IMR-90 (cell line): ENCODE data around the gene NRIP2. TPM values are rescaled to one million over a fixed set of nuclear protein-coding genes. Genes with fewer than 3 reads are reported as not detected.

Experiments
- ATAC-seq: fragments of 200-7000 bp; cut with Tn5 transposase; 2 replicates; pipeline ENCODE4 v1.9.1; 2020; ENCODE audit warnings: low read depth, mild to moderate bottlenecking, moderate library complexity
- BruUV-seq: library from RNA; stranded (reverse); fragments of 400-500 nt; replicated peaks from 2 replicates; lab custom pipeline; 2021; lab: Mats Ljungman, UMichigan
- CTCF ChIA-PET: fragments of 300-600 bp; formaldehyde crosslinking; extraction: SDS; loops from one replicate; lab custom pipeline; 2021; ENCODE audit warnings: antibody characterized with exemption; lab: Yijun Ruan, JAX
- POLR2A ChIA-PET: fragments of 300-600 bp; sonication (Branson Sonifier 250); formaldehyde crosslinking; loops from one replicate; lab custom pipeline; 2022; ENCODE audit warnings: antibody characterized with exemption; ENCODE audit not compliant: unreplicated experiment; lab: Charles Lee
- DNase-seq: peaks from one replicate; pipeline ENCODE4 v3.0.0; 2013
- H2AFZ ChIP-seq: replicated peaks from 2 replicates; pipeline ENCODE3; 2013; ENCODE audit warnings: low read length, mild to moderate bottlenecking; ENCODE audit not compliant: poor library complexity
- H2AK5ac ChIP-seq: 2 replicates; pipeline ENCODE4 v1.6.1; 2013; ENCODE audit warnings: low read depth, low read length, inconsistent platforms
- H2AK9ac ChIP-seq: replicated peaks from 2 replicates; pipeline ENCODE3; 2013; ENCODE audit warnings: mild to moderate bottlenecking, low read depth, low read length, moderate library complexity; ENCODE audit not compliant: poor library complexity
- H2BK120ac ChIP-seq: 2 replicates; pipeline ENCODE4 v1.6.1; 2013; ENCODE audit warnings: low read depth, low read length, inconsistent platforms
- H2BK15ac ChIP-seq: 3 replicates; pipeline ENCODE4 v1.6.1; 2013; ENCODE audit warnings: low read depth, low read length, inconsistent platforms
- H2BK20ac ChIP-seq: 2 replicates; pipeline ENCODE4 v1.6.1; 2013; ENCODE audit warnings: low read depth, mild to moderate bottlenecking, inconsistent platforms, low read length, moderate library complexity
- H2BK5ac ChIP-seq: 2 replicates; pipeline ENCODE4 v1.6.1; 2013; ENCODE audit warnings: mild to moderate bottlenecking, low read depth, low read length, inconsistent platforms; ENCODE audit not compliant: poor library complexity, severe bottlenecking
- H3K14ac ChIP-seq: replicated peaks from 2 replicates; pipeline ENCODE4 v1.6.1; 2013; ENCODE audit warnings: low read depth, low read length, inconsistent platforms
- H3K18ac ChIP-seq: 2 replicates; pipeline ENCODE4 v1.6.1; 2013; ENCODE audit warnings: low read depth, low read length, control low read depth
- H3K23ac ChIP-seq: 2 replicates; pipeline ENCODE4 v1.6.1; 2013; ENCODE audit warnings: low read depth, low read length, inconsistent platforms
- H3K27ac ChIP-seq: 2 replicates; pipeline ENCODE4 v1.5.1; 2013; ENCODE audit warnings: mild to moderate bottlenecking, control low read depth, low read length; ENCODE audit not compliant: insufficient read depth
- H3K27me3 ChIP-seq: 2 replicates; pipeline ENCODE4 v1.6.1; 2013; ENCODE audit warnings: low read length; ENCODE audit not compliant: control insufficient read depth, insufficient read depth
- H3K36me3 ChIP-seq: 2 replicates; pipeline ENCODE4 v1.6.1; 2013; ENCODE audit warnings: low read length, mixed read lengths; ENCODE audit not compliant: control insufficient read depth, insufficient read depth
- H3K4ac ChIP-seq: 2 replicates; pipeline ENCODE4 v1.6.1; 2013; ENCODE audit warnings: low read depth, low read length, inconsistent platforms
- H3K4me1 ChIP-seq: 2 replicates; pipeline ENCODE4 v1.6.1; 2013; ENCODE audit warnings: low read length, mixed read lengths; ENCODE audit not compliant: control insufficient read depth, insufficient read depth
- H3K4me2 ChIP-seq: 2 replicates; pipeline ENCODE4 v1.6.1; 2013; ENCODE audit warnings: low read depth, mild to moderate bottlenecking, control low read depth, low read length, moderate library complexity
- H3K4me3 ChIP-seq: 2 replicates; pipeline ENCODE4 v1.5.1; 2013; ENCODE audit warnings: low read depth, mild to moderate bottlenecking, control low read depth, low read length, moderate library complexity; ENCODE audit not compliant: insufficient read depth
- H3K56ac ChIP-seq: 2 replicates; pipeline ENCODE4 v1.6.1; 2013; ENCODE audit warnings: low read length, inconsistent platforms; ENCODE audit not compliant: insufficient read depth; ENCODE audit errors: extremely low read depth
- H3K79me1 ChIP-seq, 2 experiments: 2 replicates each; pipeline ENCODE4 v1.6.1; 2013; ENCODE audit warnings: low read length in 2 of 2, inconsistent platforms in 1 of 2, low read depth in 1 of 2
- H3K9ac ChIP-seq: 2 replicates; pipeline ENCODE4 v1.6.1; 2013; ENCODE audit warnings: low read depth, low read length, control low read depth
- H3K9me1 ChIP-seq: 2 replicates; pipeline ENCODE4 v1.6.1; 2013; ENCODE audit warnings: low read length, inconsistent platforms; ENCODE audit not compliant: insufficient read depth
- H3K9me3 ChIP-seq: 2 replicates; pipeline ENCODE4 v1.6.1; 2013; ENCODE audit warnings: low read length; ENCODE audit not compliant: control insufficient read depth, insufficient read depth
- H4K20me1 ChIP-seq: 2 replicates; pipeline ENCODE4 v1.6.1; 2013; ENCODE audit warnings: low read length, inconsistent platforms; ENCODE audit not compliant: insufficient read depth
- H4K5ac ChIP-seq: 2 replicates; pipeline ENCODE4 v1.6.1; 2013; ENCODE audit warnings: mild to moderate bottlenecking, low read depth, low read length, control low read depth
- H4K8ac ChIP-seq, 2 experiments: 2 replicates each; pipeline ENCODE4 v1.6.1; 2013; ENCODE audit warnings: low read depth in 2 of 2, low read length in 2 of 2, control low read depth in 1 of 2, inconsistent platforms in 1 of 2
- H4K91ac ChIP-seq: 2 replicates; pipeline ENCODE4 v1.6.1; 2013; ENCODE audit warnings: low read depth, low read length, inconsistent platforms; ENCODE audit not compliant: insufficient read depth
- BHLHE40 ChIP-seq: fragments of 150-350 bp; IDR thresholded peaks from 2 replicates; pipeline ENCODE4 v1.6.1; 2016; ENCODE audit warnings: mild to moderate bottlenecking, low read depth, low read length
- CEBPB ChIP-seq: IDR thresholded peaks from 2 replicates; pipeline ENCODE4 v1.6.1; 2012; ENCODE audit warnings: low read depth, low read length, improper control_type of control experiment
- CHD1 ChIP-seq: IDR thresholded peaks from 2 replicates; pipeline ENCODE4 v1.6.1; 2012; ENCODE audit warnings: low read depth, low read length, improper control_type of control experiment
- MAFK ChIP-seq: IDR thresholded peaks from 2 replicates; pipeline ENCODE4 v1.6.1; 2012; ENCODE audit warnings: low read depth, low read length, improper control_type of control experiment
- MAZ ChIP-seq: IDR thresholded peaks from 2 replicates; pipeline ENCODE4 v1.6.1; 2012; ENCODE audit warnings: low read depth, mild to moderate bottlenecking, low read length, improper control_type of control experiment, moderate library complexity, borderline replicate concordance
- MXI1 ChIP-seq: IDR thresholded peaks from 2 replicates; pipeline ENCODE4 v1.6.1; 2012; ENCODE audit warnings: low read depth, mild to moderate bottlenecking, low read length, moderate library complexity, borderline replicate concordance
- NFE2L2 ChIP-seq: fragments of 150-350 bp; IDR thresholded peaks from 2 replicates; pipeline ENCODE4 v1.6.1; 2016; ENCODE audit warnings: low read depth, mild to moderate bottlenecking, low read length
- POLR2A ChIP-seq: IDR thresholded peaks from 2 replicates; pipeline ENCODE4 v1.6.1; 2012; ENCODE audit warnings: mild to moderate bottlenecking, low read depth, low read length
- RAD21 ChIP-seq: IDR thresholded peaks from 2 replicates; pipeline ENCODE4 v1.6.1; 2012; ENCODE audit warnings: low read length, improper control_type of control experiment
- RCOR1 ChIP-seq: IDR thresholded peaks from 2 replicates; pipeline ENCODE4 v1.6.1; 2012; ENCODE audit warnings: mild to moderate bottlenecking, low read length, improper control_type of control experiment; ENCODE audit not compliant: insufficient replicate concordance
- SMC3 ChIP-seq: fragments of 150-350 bp; IDR thresholded peaks from 2 replicates; pipeline ENCODE4 v1.6.1; 2016; ENCODE audit warnings: low read depth, mild to moderate bottlenecking, antibody characterized with exemption, low read length, moderate library complexity
- WGBS, 2 experiments: methylation state at CpG; one replicate each; pipeline versions ENCODE4 v1.1.5 to v1.1.7; 2013; ENCODE audit warnings: missing lambda C conversion rate in 2 of 2; ENCODE audit not compliant: insufficient read length in 1 of 2; ENCODE audit errors: extremely low coverage in 2 of 2; 5-methylcytosine and 5-hydroxymethylcytosine counted together
- dilution Hi-C: fragments of 300-500 bp; cut with HindIII; formaldehyde crosslinking; loops from one replicate; pipeline ENCODE4 v1.14.3; 2018; ENCODE audit warnings: low sequenced_read_pairs; ENCODE audit not compliant: unreplicated experiment
- in situ Hi-C: fragments of 300-500 bp; cut with MboI; formaldehyde crosslinking; loops from 3 replicates; pipeline ENCODE4 v1.14.3; 2019; ENCODE audit warnings: low sequenced_read_pairs, inconsistent platforms, mixed read lengths
- intact Hi-C: fragments of 100-400 bp; cut with micrococcal nuclease; formaldehyde crosslinking; loops from 2 replicates; pipeline ENCODE4 v1.10.0; 2022
- polyA plus RNA-seq, 3 experiments: library from polyadenylated mRNA; depleted of rRNA; stranded (reverse); fragments of >200 nt; gene quantifications; 2 replicates each; pipeline ENCODE4 v1.2.3, GENCODE V29; 2012; ENCODE audit warnings: low replicate concordance in 1 of 3
- total RNA-seq: library from RNA; depleted of rRNA; stranded (reverse); fragments of >200 nt; gene quantifications from 2 replicates; pipeline ENCODE4 v1.2.3, GENCODE V29; 2012
- TF ChIP-seq, protein P1 (sequence below): fragments of 150-350 bp; IDR thresholded peaks from 2 replicates; pipeline ENCODE4 v1.6.1; 2017; ENCODE audit warnings: mild to moderate bottlenecking, antibody characterized with exemption, low read length, low read depth
- TF ChIP-seq, protein P2 (sequence below): conservative IDR thresholded peaks from 2 replicates; pipeline ENCODE4 v1.5.1; 2012; ENCODE audit warnings: mild to moderate bottlenecking, low read depth, low read length, improper control_type of control experiment

The NRIP2 gene
- total and polyA plus RNA-seq, 2 of the 4 experiments (the other 2 are of a cell fraction): 0.18 to 0.27 TPM

GRCh38 chr12:2820432-2820831 is 14.4 kb downstream of the NRIP2 start:
- TF ChIP-seq CEBPB (no peak), RCOR1 (no peak), MAFK (no peak), MXI1 (no peak), POLR2A (no peak), CHD1 (no peak), MAZ (no peak), BHLHE40 (no peak), RAD21 (no peak), NFE2L2 (no peak), SMC3 (no peak)
- TF ChIP-seq, protein P1, sequence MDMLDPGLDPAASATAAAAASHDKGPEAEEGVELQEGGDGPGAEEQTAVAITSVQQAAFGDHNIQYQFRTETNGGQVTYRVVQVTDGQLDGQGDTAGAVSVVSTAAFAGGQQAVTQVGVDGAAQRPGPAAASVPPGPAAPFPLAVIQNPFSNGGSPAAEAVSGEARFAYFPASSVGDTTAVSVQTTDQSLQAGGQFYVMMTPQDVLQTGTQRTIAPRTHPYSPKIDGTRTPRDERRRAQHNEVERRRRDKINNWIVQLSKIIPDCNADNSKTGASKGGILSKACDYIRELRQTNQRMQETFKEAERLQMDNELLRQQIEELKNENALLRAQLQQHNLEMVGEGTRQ: no peak
- TF ChIP-seq, protein P2, sequence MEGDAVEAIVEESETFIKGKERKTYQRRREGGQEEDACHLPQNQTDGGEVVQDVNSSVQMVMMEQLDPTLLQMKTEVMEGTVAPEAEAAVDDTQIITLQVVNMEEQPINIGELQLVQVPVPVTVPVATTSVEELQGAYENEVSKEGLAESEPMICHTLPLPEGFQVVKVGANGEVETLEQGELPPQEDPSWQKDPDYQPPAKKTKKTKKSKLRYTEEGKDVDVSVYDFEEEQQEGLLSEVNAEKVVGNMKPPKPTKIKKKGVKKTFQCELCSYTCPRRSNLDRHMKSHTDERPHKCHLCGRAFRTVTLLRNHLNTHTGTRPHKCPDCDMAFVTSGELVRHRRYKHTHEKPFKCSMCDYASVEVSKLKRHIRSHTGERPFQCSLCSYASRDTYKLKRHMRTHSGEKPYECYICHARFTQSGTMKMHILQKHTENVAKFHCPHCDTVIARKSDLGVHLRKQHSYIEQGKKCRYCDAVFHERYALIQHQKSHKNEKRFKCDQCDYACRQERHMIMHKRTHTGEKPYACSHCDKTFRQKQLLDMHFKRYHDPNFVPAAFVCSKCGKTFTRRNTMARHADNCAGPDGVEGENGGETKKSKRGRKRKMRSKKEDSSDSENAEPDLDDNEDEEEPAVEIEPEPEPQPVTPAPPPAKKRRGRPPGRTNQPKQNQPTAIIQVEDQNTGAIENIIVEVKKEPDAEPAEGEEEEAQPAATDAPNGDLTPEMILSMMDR: no peak
- CTCF ChIA-PET: no interaction called here
- DNase-seq (no peak), ATAC-seq (no peak)
- no peak overlapping the region for H2BK5ac ChIP-seq
- H3K36me3 ChIP-seq: peaks cover 65% of the 10 kb centered on the region
- no peak overlapping the region for H3K56ac ChIP-seq
- no peak overlapping the region for H2AK5ac ChIP-seq
- H3K4ac ChIP-seq: no peak overlapping the region
- no peak overlapping the region for H4K8ac ChIP-seq
- H4K91ac ChIP-seq: no peak overlapping the region
- no TSS peak for BruUV-seq
- H3K14ac ChIP-seq: no peak overlapping the region
- no peaks in the 10 kb centered on the region for H3K9me3 ChIP-seq
- no peak overlapping the region for H4K5ac ChIP-seq
- intact Hi-C loops: no loop called here
- H3K27ac ChIP-seq: no peak overlapping the region
- no peaks in the 10 kb centered on the region for H4K20me1 ChIP-seq
- H3K9me1 ChIP-seq: no peaks in the 10 kb centered on the region
- no peaks in the 10 kb centered on the region for H3K4me1 ChIP-seq
- 100% methylated on average over 1 of the region's 9 CpGs; no CpG with 5 or more reads in 1 of the 2 experiments for WGBS, 2 experiments
- peaks cover 3 to 20% of the 10 kb centered on the region in 2 experiments for H3K79me1 ChIP-seq
- no peaks in the 10 kb centered on the region for H3K27me3 ChIP-seq
- no peak overlapping the region for H2AFZ ChIP-seq
- dilution Hi-C loops: no loop called here
- in situ Hi-C loops: no loop called here
- no peak overlapping the region for H2BK120ac ChIP-seq
- no peak overlapping the region for H2BK20ac ChIP-seq
- H3K4me3 ChIP-seq: no peak overlapping the region
- no peak overlapping the region for H2BK15ac ChIP-seq
- no peak overlapping the region for H2AK9ac ChIP-seq
- H3K23ac ChIP-seq: no peak overlapping the region
- POLR2A ChIA-PET: no interaction called here
- no peak overlapping the region for H3K9ac ChIP-seq
- no peak overlapping the region for H3K4me2 ChIP-seq
- H3K18ac ChIP-seq: no peak overlapping the region
